ENCODE measurements around the gene EDN2. TPM values are rescaled to one million over a fixed set of nuclear protein-coding genes. Genes with fewer than 3 reads are reported as not detected.

EDN2 gene
- total RNA-seq, 1 donor from 2014 or later, result not detected

GRCh38 chr1:41485605-41486004 lies 1.1 kb upstream of the EDN2 start:
- H3K27ac Mint-ChIP-seq (ENCODE audit: unreplicated experiment), result no peak overlapping the region
- no peak for DNase-seq (ENCODE audit: low read depth, low spot score)
- TF ChIP-seq CTCF (conservative IDR thresholded peaks at IDR 0.05), result no peak
- peak overlapping the region; percentile 56 for H3K4me3 Mint-ChIP-seq
- H3K9me3 Mint-ChIP-seq, result peaks cover 7% of the 10 kb centered on the region
- H3K36me3 Mint-ChIP-seq (ENCODE audit: low read depth), result no peaks in the 10 kb centered on the region
- peaks cover 48% of the 10 kb centered on the region for H3K4me1 Mint-ChIP-seq
- peaks cover 4% of the 10 kb centered on the region for H3K27me3 Mint-ChIP-seq (ENCODE audit: low read depth)

- Mint-ChIP-seq H3K9me3 (no peaks in the 10 kb centered on the region), H3K27me3 (ENCODE audit: low read depth) (peaks cover 4% of the 10 kb centered on the region), H3K36me3 (ENCODE audit: low read depth) (no peaks in the 10 kb centered on the region), H3K27ac (ENCODE audit: unreplicated experiment) (no peak overlapping the region), H3K4me3 (no peak overlapping the region), H3K4me1 (peaks cover 36% of the 10 kb centered on the region)
- DNase-seq (ENCODE audit: low read depth, low spot score), result no peak
- no peak for TF ChIP-seq CTCF (conservative IDR thresholded peaks at IDR 0.05)
Measured at GRCh38 chr1:41483960-41484401, 502 bp downstream of the EDN2 start.

- no peaks in the 10 kb centered on the region for H3K9me3 Mint-ChIP-seq
- no peaks in the 10 kb centered on the region for H3K36me3 Mint-ChIP-seq (ENCODE audit: low read depth)
- no peak for DNase-seq (ENCODE audit: low read depth, low spot score)
- TF ChIP-seq CTCF (conservative IDR thresholded peaks at IDR 0.05), result no peak
- peaks cover 31% of the 10 kb centered on the region for H3K4me1 Mint-ChIP-seq
- H3K4me3 Mint-ChIP-seq, result no peak overlapping the region
- peak overlapping the region; percentile 87 for H3K27ac Mint-ChIP-seq (ENCODE audit: unreplicated experiment)
- peaks cover 4% of the 10 kb centered on the region for H3K27me3 Mint-ChIP-seq (ENCODE audit: low read depth)
Measured at GRCh38 chr1:41483001-41483850, 1.3 kb downstream of the EDN2 start.

GRCh38 chr1:41482001-41482765 lies 2.3 kb downstream of the EDN2 start:
- Mint-ChIP-seq H3K9me3 (no peaks in the 10 kb centered on the region), H3K27ac (ENCODE audit: unreplicated experiment) (no peak overlapping the region), H3K4me3 (no peak overlapping the region), H3K36me3 (ENCODE audit: low read depth) (no peaks in the 10 kb centered on the region), H3K4me1 (peaks cover 24% of the 10 kb centered on the region), H3K27me3 (ENCODE audit: low read depth) (peaks cover 4% of the 10 kb centered on the region)
- DNase-seq (ENCODE audit: low read depth, low spot score), result no peak
- no peak for TF ChIP-seq CTCF (conservative IDR thresholded peaks at IDR 0.05)

- Mint-ChIP-seq H3K4me1 (peaks cover 15% of the 10 kb centered on the region), H3K4me3 (no peak overlapping the region), H3K27ac (ENCODE audit: unreplicated experiment) (no peak overlapping the region), H3K9me3 (no peaks in the 10 kb centered on the region), H3K27me3 (ENCODE audit: low read depth) (peaks cover 3% of the 10 kb centered on the region), H3K36me3 (ENCODE audit: low read depth) (no peaks in the 10 kb centered on the region)
- no peak for DNase-seq (ENCODE audit: low read depth, low spot score)
- TF ChIP-seq CTCF (conservative IDR thresholded peaks at IDR 0.05), result no peak
Measured at GRCh38 chr1:41481109-41481775, 3.2 kb downstream of the EDN2 start.

All from neural crest cell (in vitro differentiated cells).